Transverse colon (tissue), 3 donors: Measurements from ENCODE around the gene NCK2.

Experiments
- POLR2A ChIP-seq: fragments of 450-650 bp; IDR thresholded peaks from one replicate; pipeline ENCODE4 v1.6.1; 2016; ENCODE audit warnings: antibody characterized with exemption, mild to moderate bottlenecking, moderate library complexity
- TF ChIP-seq, protein P1 (sequence below), 5 experiments: fragments of 200-600 bp in 3 of 5; fragments of 450-650 bp in 2 of 5; sonication (generic) in 3 of 5; IDR thresholded peaks; 1 replicate in 2 of 5; 2 replicates in 3 of 5; pipeline ENCODE4 v1.5.1; 2016 to 2017; ENCODE audit warnings: antibody characterized with exemption in 5 of 5, inconsistent platforms in 3 of 5, mild to moderate bottlenecking in 2 of 5, moderate library complexity in 1 of 5

DNA sequence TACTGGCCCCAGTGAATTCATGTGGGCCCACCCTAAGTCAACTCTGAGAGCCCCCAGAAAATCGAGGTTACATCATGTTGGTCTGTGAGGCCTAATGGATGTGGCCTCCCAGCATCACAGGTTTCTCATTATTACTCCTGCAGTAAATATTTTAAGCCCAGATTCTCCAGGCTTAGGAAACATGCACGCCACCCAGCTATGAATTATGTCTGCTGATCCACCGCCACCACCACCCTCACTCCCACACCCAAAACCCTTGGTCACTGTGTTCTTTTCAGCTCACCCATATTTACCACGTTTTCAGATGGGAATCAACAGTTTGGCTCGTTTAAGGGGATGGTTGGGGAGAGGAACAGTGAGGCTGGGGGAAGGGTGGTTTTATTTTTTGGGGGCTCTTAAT is 128.6 kb downstream of the NCK2 start:
- no peak for TF ChIP-seq POLR2A
- TF ChIP-seq, protein P1, sequence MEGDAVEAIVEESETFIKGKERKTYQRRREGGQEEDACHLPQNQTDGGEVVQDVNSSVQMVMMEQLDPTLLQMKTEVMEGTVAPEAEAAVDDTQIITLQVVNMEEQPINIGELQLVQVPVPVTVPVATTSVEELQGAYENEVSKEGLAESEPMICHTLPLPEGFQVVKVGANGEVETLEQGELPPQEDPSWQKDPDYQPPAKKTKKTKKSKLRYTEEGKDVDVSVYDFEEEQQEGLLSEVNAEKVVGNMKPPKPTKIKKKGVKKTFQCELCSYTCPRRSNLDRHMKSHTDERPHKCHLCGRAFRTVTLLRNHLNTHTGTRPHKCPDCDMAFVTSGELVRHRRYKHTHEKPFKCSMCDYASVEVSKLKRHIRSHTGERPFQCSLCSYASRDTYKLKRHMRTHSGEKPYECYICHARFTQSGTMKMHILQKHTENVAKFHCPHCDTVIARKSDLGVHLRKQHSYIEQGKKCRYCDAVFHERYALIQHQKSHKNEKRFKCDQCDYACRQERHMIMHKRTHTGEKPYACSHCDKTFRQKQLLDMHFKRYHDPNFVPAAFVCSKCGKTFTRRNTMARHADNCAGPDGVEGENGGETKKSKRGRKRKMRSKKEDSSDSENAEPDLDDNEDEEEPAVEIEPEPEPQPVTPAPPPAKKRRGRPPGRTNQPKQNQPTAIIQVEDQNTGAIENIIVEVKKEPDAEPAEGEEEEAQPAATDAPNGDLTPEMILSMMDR (IDR thresholded peaks at IDR 0.05): no peak
